Astrocyte (in vitro differentiated cells and primary cell): ENCODE results near the gene ZC3H7A. TPM values are rescaled to one million over a fixed set of nuclear protein-coding genes. Genes with fewer than 3 reads are reported as not detected.
A peak's percentile ranks its signal among the peaks of the same experiment; 100 is the strongest.
"Not testable (repeated sequence)": the region's sequence is repeated elsewhere in the genome, so short reads cannot be mapped to it uniquely, and the experiment has no call there.

ENCODE experiments used
- DNase-seq: peaks from one replicate; pipeline ENCODE4 v3.0.0-alpha.2; 2010; ENCODE audit warnings: low read depth
- FAIRE-seq: peaks from 2 replicates; lab custom pipeline; 2011; peaks lifted over from hg19 to GRCh38; lab: Jason Lieb, UNC
- H2AFZ ChIP-seq: 2 replicates; pipeline ENCODE4 v1.6.0; 2012; ENCODE audit warnings: low read depth, low read length, inconsistent platforms
- H3K27ac ChIP-seq: 2 replicates; pipeline ENCODE4 v1.5.1; 2011; ENCODE audit warnings: low read depth, low read length, inconsistent platforms
- H3K27me3 ChIP-seq: 2 replicates; pipeline ENCODE4 v1.6.0; 2011; ENCODE audit warnings: low read length, inconsistent platforms; ENCODE audit not compliant: insufficient read depth
- H3K36me3 ChIP-seq: 2 replicates; pipeline ENCODE4 v1.5.1; 2011; ENCODE audit warnings: low read length, inconsistent platforms; ENCODE audit not compliant: insufficient read depth
- H3K4me1 ChIP-seq: 2 replicates; pipeline ENCODE4 v1.5.1; 2011; ENCODE audit warnings: low read length, inconsistent platforms; ENCODE audit not compliant: insufficient read depth
- H3K4me2 ChIP-seq: 2 replicates; pipeline ENCODE4 v1.6.0; 2012; ENCODE audit warnings: low read length, inconsistent platforms
- H3K4me3 ChIP-seq: 2 replicates; pipeline ENCODE4 v1.5.1; 2011; ENCODE audit warnings: low read depth, mild to moderate bottlenecking, low read length, inconsistent platforms; ENCODE audit not compliant: insufficient read depth
- H3K79me2 ChIP-seq: 2 replicates; pipeline ENCODE4 v1.6.0; 2012; ENCODE audit warnings: mild to moderate bottlenecking, low read length, inconsistent platforms; ENCODE audit not compliant: insufficient read depth
- H3K9ac ChIP-seq: 2 replicates; pipeline ENCODE4 v1.6.0; 2012; ENCODE audit warnings: mild to moderate bottlenecking, low read length, inconsistent platforms
- H3K9me3 ChIP-seq: 2 replicates; pipeline ENCODE4 v1.5.1; 2012; ENCODE audit warnings: low read depth, mild to moderate bottlenecking, low read length, inconsistent platforms; ENCODE audit not compliant: insufficient read depth
- H4K20me1 ChIP-seq: 2 replicates; pipeline ENCODE4 v1.6.0; 2012; ENCODE audit warnings: low read length, inconsistent platforms; ENCODE audit not compliant: insufficient read depth
- H3K27ac Mint-ChIP-seq: one replicate; pipeline ENCODE4 v1.8.0; 2021; ENCODE audit warnings: mild to moderate bottlenecking, mixed read lengths; ENCODE audit not compliant: unreplicated experiment
- H3K27me3 Mint-ChIP-seq: one replicate; pipeline ENCODE4 v1.8.0; 2021; ENCODE audit warnings: low read depth, mixed read lengths; ENCODE audit not compliant: unreplicated experiment
- H3K36me3 Mint-ChIP-seq: one replicate; pipeline ENCODE4 v1.8.0; 2021; ENCODE audit warnings: low read depth, mixed read lengths; ENCODE audit not compliant: unreplicated experiment
- H3K4me1 Mint-ChIP-seq: one replicate; pipeline ENCODE4 v1.8.0; 2021; ENCODE audit warnings: low read depth, mixed read lengths; ENCODE audit not compliant: unreplicated experiment
- H3K4me3 Mint-ChIP-seq: one replicate; pipeline ENCODE4 v1.8.0; 2021; ENCODE audit warnings: mild to moderate bottlenecking, moderate library complexity, mixed read lengths; ENCODE audit not compliant: unreplicated experiment
- H3K9me3 Mint-ChIP-seq: one replicate; pipeline ENCODE4 v1.8.0; 2021; ENCODE audit warnings: mild to moderate bottlenecking, mixed read lengths; ENCODE audit not compliant: unreplicated experiment
- EZH2 ChIP-seq: IDR thresholded peaks from 2 replicates; pipeline ENCODE4 v1.6.1; 2012; ENCODE audit warnings: mild to moderate bottlenecking, low read length, inconsistent platforms; ENCODE audit not compliant: insufficient read depth
- total RNA-seq: library from RNA; stranded (reverse); gene quantifications from 2 replicates; pipeline ENCODE4 v1.2.1, GENCODE V29; 2021
- TF ChIP-seq, protein P1 (sequence below): IDR thresholded peaks from 2 replicates; pipeline ENCODE4 v1.5.1; 2011; ENCODE audit warnings: low read depth, mild to moderate bottlenecking, inconsistent platforms, low read length, moderate library complexity; ENCODE audit not compliant: insufficient read depth

Gene ZC3H7A
- total RNA-seq, 1 donor from 2014 or later = 68.7 TPM

DNA sequence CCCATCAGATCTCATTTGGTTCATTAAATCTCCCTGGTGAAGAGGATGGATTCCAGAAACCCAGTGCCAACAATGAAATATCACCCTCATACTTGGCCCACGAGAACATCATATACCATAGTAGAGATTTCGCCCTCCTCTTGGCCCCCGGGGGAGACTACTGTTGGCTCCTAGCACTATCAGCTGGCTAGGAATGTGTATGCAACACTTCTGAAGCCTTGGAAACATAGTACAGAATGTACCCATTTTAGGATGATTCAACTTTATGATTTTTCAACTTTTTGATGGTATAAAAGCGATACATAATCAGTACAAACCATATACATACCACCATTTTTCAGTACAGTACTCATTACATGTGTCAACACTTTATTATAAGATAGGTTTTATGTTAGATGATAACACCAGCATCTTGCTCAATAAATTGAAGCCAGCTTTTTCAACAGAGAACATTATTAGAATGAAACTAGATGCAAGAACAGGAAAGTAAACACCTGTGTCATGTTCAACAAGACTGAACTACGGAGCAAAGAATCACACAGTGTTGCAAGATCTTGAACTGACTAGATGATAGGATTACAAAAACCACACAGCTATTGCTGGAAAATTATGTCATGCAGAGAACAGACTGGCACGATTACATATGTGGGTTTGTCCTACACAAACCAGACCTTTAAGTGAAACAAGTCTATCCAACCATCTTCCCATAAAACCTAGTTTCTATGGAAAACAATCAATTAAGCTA lies 37.1 kb upstream of the ZC3H7A start:
- no peak overlapping the region for H3K9ac ChIP-seq
- no peaks in the 10 kb centered on the region for H3K79me2 ChIP-seq
- Mint-ChIP-seq H3K27ac (peak overlapping the region; percentile 34), H3K27me3 (no peaks in the 10 kb centered on the region), H3K9me3 (no peaks in the 10 kb centered on the region), H3K4me1 (peaks cover 20% of the 10 kb centered on the region), H3K4me3 (no peak overlapping the region), H3K36me3 (peaks cover 14% of the 10 kb centered on the region)
- H3K4me3 ChIP-seq = no peak overlapping the region
- H2AFZ ChIP-seq = no peak overlapping the region
- H4K20me1 ChIP-seq = peaks cover 18% of the 10 kb centered on the region
- H3K27ac ChIP-seq = no peak overlapping the region
- H3K27me3 ChIP-seq = no peaks in the 10 kb centered on the region
- no peak for TF ChIP-seq EZH2
- H3K36me3 ChIP-seq = peaks cover 20% of the 10 kb centered on the region
- no peak overlapping the region for H3K4me2 ChIP-seq
- FAIRE-seq (no peak), DNase-seq (peak; percentile 69)
- no peaks in the 10 kb centered on the region for H3K9me3 ChIP-seq
- peaks cover 15% of the 10 kb centered on the region for H3K4me1 ChIP-seq

DNA sequence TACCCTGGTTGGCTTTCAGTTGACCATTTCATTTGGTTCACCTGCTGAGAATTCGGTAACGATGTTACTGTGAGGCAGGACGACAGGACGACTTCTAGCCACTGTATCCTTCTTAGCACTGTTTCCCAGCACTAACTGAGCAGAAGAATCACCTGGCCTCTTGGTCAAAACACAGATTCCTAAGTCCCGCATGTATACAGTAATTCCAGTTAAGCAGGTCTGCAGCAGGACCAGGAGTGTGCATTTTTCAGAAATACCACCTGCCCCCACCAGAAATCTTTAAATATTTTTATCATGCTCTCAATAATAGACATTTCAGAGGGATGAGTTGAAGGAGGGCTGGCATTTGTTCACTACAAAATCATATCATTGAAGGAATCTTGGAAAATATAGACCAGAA lies 31.6 kb upstream of the ZC3H7A start:
- H3K27me3 Mint-ChIP-seq = no peaks in the 10 kb centered on the region
- no peaks in the 10 kb centered on the region for H3K36me3 Mint-ChIP-seq
- DNase-seq (no peak), FAIRE-seq (no peak)
- no peaks in the 10 kb centered on the region for H3K9me3 Mint-ChIP-seq
- H3K9me3 ChIP-seq = no peaks in the 10 kb centered on the region
- H3K4me1 Mint-ChIP-seq = peaks cover under 1% of the 10 kb centered on the region
- no peak overlapping the region for H2AFZ ChIP-seq
- H3K4me3 Mint-ChIP-seq = no peak overlapping the region
- H3K4me2 ChIP-seq = no peak overlapping the region
- H4K20me1 ChIP-seq = no peaks in the 10 kb centered on the region
- no peak overlapping the region for H3K9ac ChIP-seq
- H3K4me1 ChIP-seq = no peaks in the 10 kb centered on the region
- H3K79me2 ChIP-seq = no peaks in the 10 kb centered on the region
- H3K4me3 ChIP-seq = no peak overlapping the region
- no peaks in the 10 kb centered on the region for H3K27me3 ChIP-seq
- no peak overlapping the region for H3K27ac Mint-ChIP-seq
- H3K27ac ChIP-seq = no peak overlapping the region
- H3K36me3 ChIP-seq = no peaks in the 10 kb centered on the region
- TF ChIP-seq EZH2 = no peak
- TF ChIP-seq, protein P1, sequence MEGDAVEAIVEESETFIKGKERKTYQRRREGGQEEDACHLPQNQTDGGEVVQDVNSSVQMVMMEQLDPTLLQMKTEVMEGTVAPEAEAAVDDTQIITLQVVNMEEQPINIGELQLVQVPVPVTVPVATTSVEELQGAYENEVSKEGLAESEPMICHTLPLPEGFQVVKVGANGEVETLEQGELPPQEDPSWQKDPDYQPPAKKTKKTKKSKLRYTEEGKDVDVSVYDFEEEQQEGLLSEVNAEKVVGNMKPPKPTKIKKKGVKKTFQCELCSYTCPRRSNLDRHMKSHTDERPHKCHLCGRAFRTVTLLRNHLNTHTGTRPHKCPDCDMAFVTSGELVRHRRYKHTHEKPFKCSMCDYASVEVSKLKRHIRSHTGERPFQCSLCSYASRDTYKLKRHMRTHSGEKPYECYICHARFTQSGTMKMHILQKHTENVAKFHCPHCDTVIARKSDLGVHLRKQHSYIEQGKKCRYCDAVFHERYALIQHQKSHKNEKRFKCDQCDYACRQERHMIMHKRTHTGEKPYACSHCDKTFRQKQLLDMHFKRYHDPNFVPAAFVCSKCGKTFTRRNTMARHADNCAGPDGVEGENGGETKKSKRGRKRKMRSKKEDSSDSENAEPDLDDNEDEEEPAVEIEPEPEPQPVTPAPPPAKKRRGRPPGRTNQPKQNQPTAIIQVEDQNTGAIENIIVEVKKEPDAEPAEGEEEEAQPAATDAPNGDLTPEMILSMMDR = no peak

DNA sequence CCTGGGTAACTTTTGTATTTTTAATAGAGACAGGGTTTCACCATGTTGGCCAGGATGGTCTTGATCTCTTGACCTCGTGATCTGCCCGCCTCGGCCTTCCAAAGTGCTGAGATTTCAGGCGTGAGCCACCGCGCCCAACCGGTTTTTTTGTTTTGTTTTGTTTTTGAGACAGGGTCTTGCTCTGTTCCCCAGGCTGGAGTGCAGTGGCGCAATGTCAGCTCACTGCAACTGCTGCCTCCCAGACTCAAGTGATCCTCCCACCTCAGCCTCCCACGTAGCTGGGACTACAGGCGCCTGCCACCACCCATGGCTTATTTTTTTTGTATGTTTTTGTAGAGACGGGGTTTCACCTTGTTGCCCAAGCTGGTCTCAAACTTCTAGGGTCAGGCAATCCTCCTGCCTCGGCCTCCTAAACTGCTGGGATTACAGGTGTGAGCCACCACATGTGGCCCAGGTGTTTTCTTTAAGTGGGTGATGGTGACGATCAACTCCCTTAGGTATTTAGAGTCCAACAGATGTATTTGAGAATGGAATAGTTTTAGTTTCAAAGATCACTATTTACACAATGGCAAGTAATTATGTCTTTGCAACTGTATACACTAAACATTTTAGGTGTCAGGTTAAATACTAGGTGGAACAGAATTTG lies 28.6 kb upstream of the ZC3H7A start:
- H3K27me3 Mint-ChIP-seq, H3K79me2 ChIP-seq, H2AFZ ChIP-seq, H3K4me1 Mint-ChIP-seq, H4K20me1 ChIP-seq, H3K27ac Mint-ChIP-seq, H3K36me3 Mint-ChIP-seq, H3K27ac ChIP-seq, H3K4me2 ChIP-seq, H3K9me3 ChIP-seq, H3K4me3 Mint-ChIP-seq, H3K36me3 ChIP-seq, H3K27me3 ChIP-seq, H3K9ac ChIP-seq, FAIRE-seq, H3K4me1 ChIP-seq, H3K4me3 ChIP-seq, DNase-seq, H3K9me3 Mint-ChIP-seq: not testable (repeated sequence)
